Neural progenitor cell (in vitro differentiated cells): ENCODE results near the gene THBS1. TPM values are rescaled to one million over a fixed set of nuclear protein-coding genes. Genes with fewer than 3 reads are reported as not detected.
A peak's percentile ranks its signal among the peaks of the same experiment; 100 is the strongest.

Experiments used
- DNase-seq: peaks from one replicate; pipeline ENCODE4 v3.0.0-alpha.2; 2016; ENCODE audit warnings: low spot score
- H2AFZ ChIP-seq: fragments of 200-600 bp; sonication (generic); replicated peaks from 2 replicates; pipeline ENCODE4 v1.6.1; 2016; ENCODE audit warnings: antibody characterized with exemption
- H3F3A ChIP-seq: fragments of 200-600 bp; sonication (generic); 2 replicates; pipeline ENCODE4 v1.6.1; 2016; ENCODE audit warnings: antibody characterized with exemption, low read depth
- H3K27ac ChIP-seq: fragments of 200-600 bp; sonication (generic); 2 replicates; pipeline ENCODE4 v1.5.1; 2016; ENCODE audit warnings: mild to moderate bottlenecking
- H3K27me3 ChIP-seq: fragments of 200-600 bp; sonication (generic); 2 replicates; pipeline ENCODE4 v1.6.1; 2016; ENCODE audit warnings: mild to moderate bottlenecking, moderate library complexity
- H3K36me3 ChIP-seq: fragments of 200-600 bp; sonication (generic); 2 replicates; pipeline ENCODE4 v1.5.1; 2016
- H3K4me1 ChIP-seq: fragments of 200-600 bp; sonication (generic); 2 replicates; pipeline ENCODE4 v1.6.1; 2016; ENCODE audit warnings: mixed run types
- H3K4me2 ChIP-seq: fragments of 200-600 bp; sonication (generic); 2 replicates; pipeline ENCODE4 v1.6.1; 2016
- H3K4me3 ChIP-seq: fragments of 200-600 bp; sonication (generic); 2 replicates; pipeline ENCODE4 v1.5.1; 2016
- H3K79me2 ChIP-seq: fragments of 200-600 bp; sonication (generic); 2 replicates; pipeline ENCODE4 v1.6.1; 2016; ENCODE audit warnings: low read depth
- H3K9ac ChIP-seq: fragments of 200-600 bp; sonication (generic); 2 replicates; pipeline ENCODE4 v1.6.1; 2016
- H3K9me3 ChIP-seq: fragments of 200-600 bp; sonication (generic); 2 replicates; pipeline ENCODE4 v1.5.1; 2016; ENCODE audit warnings: low read depth
- H4K20me1 ChIP-seq: fragments of 200-600 bp; sonication (generic); 2 replicates; pipeline ENCODE4 v1.6.1; 2016; ENCODE audit warnings: low read depth
- H3K27ac Mint-ChIP-seq: 3 replicates; pipeline ENCODE4 v1.8.0; 2021; ENCODE audit warnings: mixed read lengths
- H3K27me3 Mint-ChIP-seq: 2 replicates; pipeline ENCODE4 v1.8.0; 2022; ENCODE audit warnings: low read depth, mild to moderate bottlenecking, inconsistent platforms, moderate library complexity, mixed read lengths; ENCODE audit not compliant: insufficient read depth
- H3K36me3 Mint-ChIP-seq: 3 replicates; pipeline ENCODE4 v1.8.0; 2021; ENCODE audit warnings: mixed read lengths
- H3K4me1 Mint-ChIP-seq: 3 replicates; pipeline ENCODE4 v1.8.0; 2021; ENCODE audit warnings: mixed read lengths
- H3K4me3 Mint-ChIP-seq: 3 replicates; pipeline ENCODE4 v1.8.0; 2021; ENCODE audit warnings: mild to moderate bottlenecking, moderate library complexity, mixed read lengths
- H3K9me3 Mint-ChIP-seq: 3 replicates; pipeline ENCODE4 v1.8.0; 2020; ENCODE audit warnings: mixed read lengths
- EZH2 ChIP-seq: fragments of 200-600 bp; sonication (generic); IDR thresholded peaks from 2 replicates; pipeline ENCODE4 v1.6.1; 2017; ENCODE audit warnings: antibody characterized with exemption, mild to moderate bottlenecking, moderate library complexity
- EZH2phosphoT487 ChIP-seq: fragments of 200-600 bp; sonication (generic); IDR thresholded peaks from 2 replicates; pipeline ENCODE4 v1.6.1; 2017; ENCODE audit warnings: antibody characterized with exemption
- total RNA-seq: library from RNA; depleted of rRNA; stranded (reverse); fragments of >200 nt; gene quantifications from 2 replicates; pipeline ENCODE4 v1.2.3, GENCODE V29; 2015; ENCODE audit warnings: low replicate concordance
- TF ChIP-seq, protein P1 (sequence below): fragments of 200-600 bp; sonication (generic); IDR thresholded peaks from 2 replicates; pipeline ENCODE4 v1.5.1; 2017; ENCODE audit warnings: antibody characterized with exemption, mild to moderate bottlenecking

THBS1 gene
- total RNA-seq, 1 donor from 2014 or later: 14.6 TPM

GRCh38 chr15:39556461-39556860 is 24.4 kb upstream of the THBS1 start:
- Mint-ChIP-seq H3K27ac (no peak overlapping the region), H3K4me3 (no peak overlapping the region), H3K36me3 (no peaks in the 10 kb centered on the region), H3K9me3 (no peaks in the 10 kb centered on the region), H3K27me3 (no peaks in the 10 kb centered on the region), H3K4me1 (peaks cover 13% of the 10 kb centered on the region)
- DNase-seq: no peak
- no peak overlapping the region for H3K27ac ChIP-seq
- no peak overlapping the region for H3K4me2 ChIP-seq
- no peak overlapping the region for H3K9ac ChIP-seq
- H3K27me3 ChIP-seq: no peaks in the 10 kb centered on the region
- H4K20me1 ChIP-seq: no peaks in the 10 kb centered on the region
- no peaks in the 10 kb centered on the region for H3K36me3 ChIP-seq
- no peaks in the 10 kb centered on the region for H3F3A ChIP-seq
- peak overlapping the region; percentile 27 for H2AFZ ChIP-seq
- no peaks in the 10 kb centered on the region for H3K79me2 ChIP-seq
- no peak for TF ChIP-seq EZH2phosphoT487
- no peak for TF ChIP-seq EZH2
- TF ChIP-seq, protein P1, sequence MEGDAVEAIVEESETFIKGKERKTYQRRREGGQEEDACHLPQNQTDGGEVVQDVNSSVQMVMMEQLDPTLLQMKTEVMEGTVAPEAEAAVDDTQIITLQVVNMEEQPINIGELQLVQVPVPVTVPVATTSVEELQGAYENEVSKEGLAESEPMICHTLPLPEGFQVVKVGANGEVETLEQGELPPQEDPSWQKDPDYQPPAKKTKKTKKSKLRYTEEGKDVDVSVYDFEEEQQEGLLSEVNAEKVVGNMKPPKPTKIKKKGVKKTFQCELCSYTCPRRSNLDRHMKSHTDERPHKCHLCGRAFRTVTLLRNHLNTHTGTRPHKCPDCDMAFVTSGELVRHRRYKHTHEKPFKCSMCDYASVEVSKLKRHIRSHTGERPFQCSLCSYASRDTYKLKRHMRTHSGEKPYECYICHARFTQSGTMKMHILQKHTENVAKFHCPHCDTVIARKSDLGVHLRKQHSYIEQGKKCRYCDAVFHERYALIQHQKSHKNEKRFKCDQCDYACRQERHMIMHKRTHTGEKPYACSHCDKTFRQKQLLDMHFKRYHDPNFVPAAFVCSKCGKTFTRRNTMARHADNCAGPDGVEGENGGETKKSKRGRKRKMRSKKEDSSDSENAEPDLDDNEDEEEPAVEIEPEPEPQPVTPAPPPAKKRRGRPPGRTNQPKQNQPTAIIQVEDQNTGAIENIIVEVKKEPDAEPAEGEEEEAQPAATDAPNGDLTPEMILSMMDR: no peak
- peaks cover 12% of the 10 kb centered on the region for H3K4me1 ChIP-seq
- no peak overlapping the region for H3K4me3 ChIP-seq
- no peaks in the 10 kb centered on the region for H3K9me3 ChIP-seq

DNA sequence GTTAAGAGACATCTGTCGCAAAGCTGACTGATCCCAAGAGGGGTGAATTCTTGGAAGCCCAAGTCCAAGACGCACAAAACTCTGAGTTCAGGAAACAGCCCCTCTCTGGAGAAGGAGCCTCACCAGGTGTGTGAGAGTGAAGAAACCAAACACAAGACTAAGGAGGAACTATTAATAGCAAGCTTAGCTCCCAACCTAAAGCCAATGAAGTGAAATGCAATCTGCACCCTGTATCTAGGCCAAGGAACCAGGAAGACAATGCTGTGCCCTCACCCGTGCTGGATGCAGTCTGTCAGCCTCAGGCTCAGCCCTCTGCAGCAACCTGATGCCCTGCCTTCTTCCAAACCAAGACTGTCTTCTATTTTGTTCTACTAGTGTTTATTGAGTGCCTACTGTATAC is 22.5 kb upstream of the THBS1 start:
- Histone ChIP-seq H4K20me1 (no peaks in the 10 kb centered on the region), H3K4me3 (no peak overlapping the region), H3K9ac (no peak overlapping the region), H3K27me3 (no peaks in the 10 kb centered on the region), H3K79me2 (no peaks in the 10 kb centered on the region), H3K27ac (no peak overlapping the region), H3K4me2 (no peak overlapping the region), H3K36me3 (no peaks in the 10 kb centered on the region), H3F3A (no peaks in the 10 kb centered on the region), H3K4me1 (peaks cover 12% of the 10 kb centered on the region), H2AFZ (no peak overlapping the region), H3K9me3 (no peaks in the 10 kb centered on the region)
- H3K36me3 Mint-ChIP-seq: no peaks in the 10 kb centered on the region
- no peak overlapping the region for H3K27ac Mint-ChIP-seq
- DNase-seq: no peak
- H3K4me1 Mint-ChIP-seq: peaks cover 13% of the 10 kb centered on the region
- H3K4me3 Mint-ChIP-seq: no peak overlapping the region
- H3K9me3 Mint-ChIP-seq: no peaks in the 10 kb centered on the region
- no peaks in the 10 kb centered on the region for H3K27me3 Mint-ChIP-seq
- TF ChIP-seq EZH2phosphoT487 (no peak), EZH2 (no peak)
- TF ChIP-seq, protein P1: no peak

GRCh38 chr15:39564972-39565665 is 15.8 kb upstream of the THBS1 start:
- H3K27me3 ChIP-seq: no peaks in the 10 kb centered on the region
- Mint-ChIP-seq H3K27me3 (peaks cover 4% of the 10 kb centered on the region), H3K27ac (no peak overlapping the region), H3K4me1 (peaks cover under 1% of the 10 kb centered on the region), H3K4me3 (no peak overlapping the region), H3K9me3 (no peaks in the 10 kb centered on the region), H3K36me3 (no peaks in the 10 kb centered on the region)
- no peak for TF ChIP-seq EZH2phosphoT487
- TF ChIP-seq, protein P1: no peak
- no peak for TF ChIP-seq EZH2
- H2AFZ ChIP-seq: no peak overlapping the region
- no peak for DNase-seq
- peaks cover 5% of the 10 kb centered on the region for H3K4me1 ChIP-seq
- no peak overlapping the region for H3K4me3 ChIP-seq
- no peaks in the 10 kb centered on the region for H3K9me3 ChIP-seq
- H4K20me1 ChIP-seq: no peaks in the 10 kb centered on the region
- H3K27ac ChIP-seq: no peak overlapping the region
- peaks cover 5% of the 10 kb centered on the region for H3F3A ChIP-seq
- H3K9ac ChIP-seq: no peak overlapping the region
- H3K79me2 ChIP-seq: no peaks in the 10 kb centered on the region
- H3K4me2 ChIP-seq: no peak overlapping the region
- H3K36me3 ChIP-seq: no peaks in the 10 kb centered on the region
